ENCODE results near the gene IFNAR1.

IFNAR1 gene

GRCh38 chr21:33402001-33402979 is 77.5 kb downstream of the IFNAR1 start:
- DNase-seq (ENCODE audit: low read depth): no peak

DNA sequence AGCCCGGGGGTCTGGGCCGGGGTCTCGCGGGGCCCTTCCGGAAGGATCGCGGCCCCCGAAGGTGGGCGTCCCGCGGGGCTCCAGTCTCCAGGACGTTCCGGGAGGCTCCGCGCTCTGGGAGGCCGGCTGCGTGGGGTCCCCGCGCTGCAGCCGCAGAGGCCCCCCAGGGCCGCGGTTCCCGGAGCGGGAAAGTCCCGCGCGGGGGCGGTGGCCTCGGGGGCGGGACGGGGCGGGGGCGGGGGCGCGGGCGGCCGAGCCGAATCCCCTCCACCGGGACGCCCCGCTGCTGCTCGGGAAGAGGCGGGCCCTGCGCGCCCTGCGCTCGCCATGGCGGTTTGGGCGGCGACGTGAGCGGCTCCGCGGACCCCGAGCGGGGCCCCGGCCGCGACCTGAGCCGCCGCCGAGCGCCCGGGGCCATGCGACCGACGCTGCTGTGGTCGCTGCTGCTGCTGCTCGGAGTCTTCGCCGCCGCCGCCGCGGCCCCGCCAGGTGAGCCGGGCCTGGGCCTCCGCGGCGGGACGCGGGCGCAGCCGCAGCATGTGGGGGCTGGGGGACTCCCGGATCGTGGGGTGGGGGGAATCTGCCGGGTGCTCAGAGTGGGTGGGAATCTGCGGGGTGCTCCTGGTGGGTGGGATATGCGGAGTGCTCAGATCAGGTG is 78.5 kb downstream of the IFNAR1 start, which contains the start of gene IFNGR2:
Gene IFNGR2, plus strand, starts transcription at position 286 of the 658 bp plus-strand sequence. Its CDS starts 131 bp downstream, at position 417.
- DNase-seq (ENCODE audit: low read depth): peak; percentile 31

DNA sequence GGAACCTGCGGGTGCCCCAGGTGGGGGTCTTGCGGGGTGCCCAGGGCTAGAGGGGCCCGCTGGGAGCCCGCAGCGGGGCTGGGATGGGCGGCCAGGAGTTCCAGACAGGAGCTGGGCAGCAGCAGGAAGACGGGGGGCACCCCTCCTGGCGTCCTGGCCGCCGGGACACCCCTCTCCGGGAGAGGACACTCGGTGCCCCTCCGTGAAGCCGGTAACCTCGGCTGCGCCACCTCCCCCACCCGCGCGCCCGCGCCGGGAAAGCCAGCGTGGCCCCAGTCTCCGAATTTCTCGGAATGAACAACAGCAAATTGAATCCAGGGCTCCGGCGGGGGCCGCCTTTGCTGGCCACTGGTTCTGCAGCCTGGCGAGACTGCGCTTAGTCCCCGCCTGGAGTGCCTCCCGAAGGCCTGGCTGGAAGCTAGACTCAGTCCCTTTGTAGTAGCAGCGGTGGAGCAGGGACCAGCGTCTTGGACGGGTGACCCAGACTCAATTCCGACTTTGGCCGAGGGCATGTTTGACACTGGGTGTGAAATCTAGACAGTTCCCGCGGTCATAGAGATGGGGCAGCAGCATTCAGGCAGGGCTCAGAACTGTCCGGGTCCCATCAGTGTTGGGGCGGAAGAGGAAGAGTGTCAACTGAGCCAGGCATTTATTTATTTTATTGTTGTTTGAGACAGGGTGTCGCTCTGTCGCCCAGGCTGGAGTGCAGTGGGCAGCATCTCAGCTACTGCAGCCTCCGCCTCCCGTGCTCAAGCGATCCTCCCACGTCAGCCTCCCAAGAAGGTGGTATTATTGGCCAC is 79.2 kb downstream of the IFNAR1 start:
- no peak for DNase-seq (ENCODE audit: low read depth)

DNA sequence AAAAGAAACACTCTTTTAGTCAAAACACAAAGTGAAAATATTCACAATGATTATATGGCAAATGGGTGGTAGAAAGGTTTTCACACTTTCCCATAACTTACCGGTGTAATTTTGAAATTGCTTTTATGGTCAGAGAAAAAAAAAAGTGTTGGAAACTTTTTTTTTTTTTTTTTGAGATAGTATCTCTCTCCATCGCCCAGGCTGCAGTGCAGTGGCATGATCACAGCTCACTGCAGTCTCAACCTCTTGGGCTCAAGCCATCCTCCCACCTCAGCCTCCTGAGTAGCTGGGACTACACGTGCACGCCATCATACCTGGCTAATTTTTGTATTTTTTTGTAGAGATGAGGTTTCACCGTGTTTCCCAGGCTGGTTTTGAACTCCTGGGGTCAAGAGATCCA is 81.7 kb downstream of the IFNAR1 start:
- no peak for DNase-seq (ENCODE audit: low read depth)
